Skeletal muscle satellite cell (primary cell): ENCODE data around the gene TRNAU1AP.
"Not testable (repeated sequence)": the region's sequence is repeated elsewhere in the genome, so short reads cannot be mapped to it uniquely, and the experiment has no call there.

ENCODE experiments used
- H3K27me3 ChIP-seq: 2 replicates; pipeline ENCODE4 v1.7.0; 2013; ENCODE audit warnings: low read length; ENCODE audit not compliant: control insufficient read depth, insufficient read depth
- H3K36me3 ChIP-seq: 2 replicates; pipeline ENCODE4 v1.7.0; 2013; ENCODE audit warnings: mild to moderate bottlenecking, control low read depth, low read length; ENCODE audit not compliant: insufficient read depth
- H3K4me1 ChIP-seq: 2 replicates; pipeline ENCODE4 v1.7.0; 2013; ENCODE audit warnings: low read length; ENCODE audit not compliant: control insufficient read depth, insufficient read depth
- H3K4me2 ChIP-seq: 2 replicates; pipeline ENCODE4 v1.7.0; 2013; ENCODE audit warnings: mild to moderate bottlenecking, low read length
- H3K4me3 ChIP-seq: 2 replicates; pipeline ENCODE4 v1.7.0; 2013; ENCODE audit warnings: low read length
- H3K9ac ChIP-seq: 2 replicates; pipeline ENCODE4 v1.7.0; 2013; ENCODE audit warnings: mild to moderate bottlenecking, low read depth, low read length, moderate library complexity
- H3K9me3 ChIP-seq: replicated peaks from 2 replicates; pipeline ENCODE4 v1.7.0; 2013; ENCODE audit warnings: mild to moderate bottlenecking, control low read depth, low read length

TRNAU1AP gene

DNA sequence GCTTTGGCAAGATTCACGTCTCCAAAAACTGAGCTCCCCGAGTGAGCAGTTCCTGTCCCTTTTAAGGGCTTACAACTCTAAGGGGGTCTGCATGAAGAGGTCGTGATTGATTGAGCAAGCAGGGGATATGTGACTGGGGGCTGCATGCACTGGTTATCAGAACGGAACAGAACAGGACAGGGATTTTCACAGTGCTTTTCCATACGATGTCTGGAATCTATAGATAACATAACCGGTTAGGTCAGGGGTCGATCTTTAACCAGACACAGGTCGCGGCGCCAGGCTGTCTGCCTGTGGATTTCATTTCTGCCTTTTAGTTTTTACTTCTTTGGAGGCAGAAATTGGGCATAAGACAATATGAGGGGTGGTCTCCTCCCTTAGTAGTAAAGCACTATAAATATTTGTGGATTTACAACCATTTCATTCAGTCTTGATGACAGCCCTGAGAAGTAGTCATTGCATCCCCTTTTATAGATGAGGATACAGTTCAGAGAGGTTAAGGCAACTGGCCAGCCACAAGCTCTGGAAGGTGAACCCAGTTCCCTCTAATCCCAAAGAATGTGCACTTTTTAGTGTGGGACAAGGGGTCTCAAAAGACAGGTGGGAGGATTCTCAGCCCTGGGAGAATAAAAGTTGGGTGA lies 27.8 kb upstream of the TRNAU1AP start:
- not testable (repeated sequence) for H3K9me3 ChIP-seq, H3K36me3 ChIP-seq, H3K4me1 ChIP-seq

DNA sequence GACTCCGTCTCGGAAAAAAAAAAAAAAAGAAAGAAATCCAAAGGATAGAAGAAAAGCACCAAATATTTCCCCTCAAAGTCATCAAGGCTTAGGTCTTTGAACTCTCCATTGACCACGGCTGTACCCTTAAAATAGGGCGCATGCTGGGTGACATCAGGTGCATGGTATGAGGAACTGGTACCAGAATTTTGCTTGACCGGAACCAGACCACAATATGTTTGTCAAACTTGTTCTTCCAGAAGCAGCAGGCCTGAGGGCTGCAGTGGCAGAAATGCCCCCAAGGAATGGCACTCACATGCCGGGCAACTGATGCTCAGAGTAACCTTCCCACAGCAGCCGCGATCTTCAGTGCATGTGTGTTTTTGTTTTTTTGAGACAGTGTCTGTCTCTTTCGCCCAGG lies 26.0 kb upstream of the TRNAU1AP start:
- Histone ChIP-seq H3K27me3 (no peaks in the 10 kb centered on the region), H3K9me3 (no peaks in the 10 kb centered on the region), H3K4me2 (no peak overlapping the region), H3K4me1 (no peaks in the 10 kb centered on the region), H3K9ac (no peak overlapping the region), H3K4me3 (no peak overlapping the region), H3K36me3 (peaks cover 17% of the 10 kb centered on the region)

More for the DNA sequence above, 27.8 kb upstream of the TRNAU1AP start:
- not testable (repeated sequence) for H3K9ac ChIP-seq, H3K4me2 ChIP-seq, H3K27me3 ChIP-seq, H3K4me3 ChIP-seq

DNA sequence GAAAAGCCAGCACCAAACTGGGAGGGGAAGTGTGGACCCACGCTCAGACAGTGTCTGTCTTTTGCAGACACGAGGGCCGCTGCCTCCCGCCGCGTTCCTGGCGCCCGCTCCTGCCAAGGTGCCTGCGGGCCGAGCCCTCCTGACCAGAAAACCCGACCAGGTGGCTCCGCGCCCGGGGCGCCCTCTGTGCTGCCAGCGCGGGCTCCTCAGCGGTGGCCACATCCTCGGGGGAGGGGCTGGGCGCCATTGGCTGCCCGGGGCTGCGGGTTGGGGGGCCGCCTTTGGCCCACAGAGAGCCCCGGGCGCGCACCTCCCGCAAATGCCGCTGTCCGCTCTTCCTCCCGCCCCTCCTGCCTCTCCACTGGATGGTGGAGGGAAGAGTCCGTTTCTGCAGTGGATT lies 22.4 kb upstream of the TRNAU1AP start:
- no peak overlapping the region for H3K4me3 ChIP-seq
- no peaks in the 10 kb centered on the region for H3K4me1 ChIP-seq
- H3K36me3 ChIP-seq, result peaks cover 34% of the 10 kb centered on the region

DNA sequence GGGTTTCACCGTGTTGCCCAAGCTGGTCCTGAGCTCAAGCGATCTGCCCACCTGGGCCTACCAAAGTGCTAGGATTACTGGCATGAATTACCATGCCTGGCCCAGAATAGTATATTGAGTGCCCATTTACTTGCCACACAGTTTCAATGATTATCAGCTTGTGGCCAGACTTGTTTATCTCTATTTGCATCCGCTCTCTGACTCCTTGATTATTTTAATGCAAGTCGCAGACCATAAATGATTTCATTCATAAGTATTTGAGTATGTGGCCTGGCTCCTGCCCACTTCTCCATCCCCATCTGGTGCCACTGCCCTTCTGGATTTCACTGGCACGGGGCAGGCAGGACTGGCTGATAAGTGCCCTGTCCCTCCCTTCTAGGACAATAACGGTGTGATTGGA lies 18.2 kb upstream of the TRNAU1AP start:
- Histone ChIP-seq H3K4me2 (no peak overlapping the region), H3K4me1 (no peaks in the 10 kb centered on the region), H3K9me3 (no peaks in the 10 kb centered on the region), H3K9ac (no peak overlapping the region), H3K27me3 (no peaks in the 10 kb centered on the region), H3K4me3 (no peak overlapping the region), H3K36me3 (peaks cover 61% of the 10 kb centered on the region)

More for the DNA sequence above, 22.4 kb upstream of the TRNAU1AP start:
- no peaks in the 10 kb centered on the region for H3K9me3 ChIP-seq
- H3K4me2 ChIP-seq, result no peak overlapping the region
- H3K27me3 ChIP-seq, result no peaks in the 10 kb centered on the region
- H3K9ac ChIP-seq, result no peak overlapping the region

DNA sequence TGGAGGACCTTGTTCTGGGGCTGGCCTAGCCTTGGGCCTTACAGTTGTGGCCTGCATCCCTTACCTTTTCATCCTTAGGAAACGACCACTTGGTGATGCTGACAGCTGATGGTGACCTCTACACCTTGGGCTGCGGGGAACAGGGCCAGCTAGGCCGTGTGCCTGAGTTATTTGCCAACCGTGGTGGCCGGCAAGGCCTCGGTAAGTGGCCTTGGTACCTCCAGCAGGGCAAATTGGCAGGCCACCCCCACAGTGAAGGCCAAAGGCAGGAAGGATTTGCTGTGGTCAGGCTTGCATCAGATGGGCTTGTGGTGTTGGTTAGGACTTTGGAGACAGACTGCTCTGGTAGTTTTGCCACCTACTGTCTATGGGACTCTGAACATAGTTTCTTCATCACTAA lies 17.7 kb upstream of the TRNAU1AP start:
- Histone ChIP-seq H3K27me3 (no peaks in the 10 kb centered on the region), H3K9me3 (no peaks in the 10 kb centered on the region), H3K4me3 (no peak overlapping the region), H3K9ac (no peak overlapping the region), H3K4me1 (no peaks in the 10 kb centered on the region), H3K36me3 (peaks cover 56% of the 10 kb centered on the region), H3K4me2 (no peak overlapping the region)

DNA sequence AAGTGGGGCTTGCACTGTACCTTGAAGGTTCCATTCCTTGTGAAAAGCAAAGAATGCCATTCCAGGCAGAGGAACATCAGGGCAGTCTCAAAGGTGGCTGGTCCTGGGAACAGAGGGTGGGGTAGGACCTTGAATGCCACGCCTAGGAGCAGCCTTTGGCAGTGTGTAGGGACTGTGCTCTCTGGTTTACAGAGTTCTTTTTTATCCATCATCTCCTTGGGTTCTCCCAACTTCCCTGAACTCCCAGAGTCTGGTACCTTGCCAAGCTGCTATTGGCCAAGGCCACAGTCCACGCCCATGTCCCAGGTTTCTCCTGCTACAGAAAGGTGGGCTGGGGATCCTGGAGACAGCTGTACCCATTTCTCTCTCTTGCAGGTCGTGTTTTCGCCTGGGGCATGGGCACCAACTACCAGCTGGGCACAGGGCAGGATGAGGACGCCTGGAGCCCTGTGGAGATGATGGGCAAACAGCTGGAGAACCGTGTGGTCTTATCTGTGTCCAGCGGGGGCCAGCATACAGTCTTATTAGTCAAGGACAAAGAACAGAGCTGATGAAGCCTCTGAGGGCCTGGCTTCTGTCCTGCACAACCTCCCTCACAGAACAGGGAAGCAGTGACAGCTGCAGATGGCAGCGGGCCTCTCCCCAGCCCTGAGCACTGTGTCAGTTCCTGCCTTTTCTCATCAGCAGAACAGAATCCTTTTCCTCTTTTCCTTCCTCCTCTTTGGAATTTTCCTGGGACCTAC lies 15.3 kb upstream of the TRNAU1AP start:
- no peaks in the 10 kb centered on the region for H3K27me3 ChIP-seq
- H3K4me1 ChIP-seq, result no peaks in the 10 kb centered on the region
- H3K4me2 ChIP-seq, result no peak overlapping the region
- no peak overlapping the region for H3K9ac ChIP-seq
- H3K36me3 ChIP-seq, result peaks cover 40% of the 10 kb centered on the region
- no peaks in the 10 kb centered on the region for H3K9me3 ChIP-seq
- H3K4me3 ChIP-seq, result no peak overlapping the region

DNA sequence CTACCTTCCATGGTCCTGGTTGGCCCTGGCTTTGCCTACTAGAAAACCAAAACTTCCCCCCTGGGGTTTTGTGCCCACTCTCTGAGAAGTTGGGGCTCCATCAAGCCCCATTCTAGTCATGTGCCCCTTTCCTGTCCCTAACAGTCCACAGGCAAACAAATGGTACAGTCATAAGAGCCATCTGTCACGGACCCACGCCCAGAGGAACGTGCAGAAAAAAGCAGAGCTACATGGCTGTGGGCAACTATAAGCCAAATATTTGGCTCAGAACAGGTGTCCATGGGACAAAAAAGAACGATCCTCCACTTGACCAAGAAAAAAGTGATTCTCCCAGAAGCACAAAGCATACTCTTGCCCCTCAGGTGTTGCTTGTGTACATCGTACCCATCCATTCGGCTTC lies 14.6 kb upstream of the TRNAU1AP start:
- H3K27me3 ChIP-seq, result no peaks in the 10 kb centered on the region
- H3K4me2 ChIP-seq, result no peak overlapping the region
- no peak overlapping the region for H3K4me3 ChIP-seq
- no peak overlapping the region for H3K9ac ChIP-seq
- no peaks in the 10 kb centered on the region for H3K9me3 ChIP-seq
- peaks cover 40% of the 10 kb centered on the region for H3K36me3 ChIP-seq
- no peaks in the 10 kb centered on the region for H3K4me1 ChIP-seq

DNA sequence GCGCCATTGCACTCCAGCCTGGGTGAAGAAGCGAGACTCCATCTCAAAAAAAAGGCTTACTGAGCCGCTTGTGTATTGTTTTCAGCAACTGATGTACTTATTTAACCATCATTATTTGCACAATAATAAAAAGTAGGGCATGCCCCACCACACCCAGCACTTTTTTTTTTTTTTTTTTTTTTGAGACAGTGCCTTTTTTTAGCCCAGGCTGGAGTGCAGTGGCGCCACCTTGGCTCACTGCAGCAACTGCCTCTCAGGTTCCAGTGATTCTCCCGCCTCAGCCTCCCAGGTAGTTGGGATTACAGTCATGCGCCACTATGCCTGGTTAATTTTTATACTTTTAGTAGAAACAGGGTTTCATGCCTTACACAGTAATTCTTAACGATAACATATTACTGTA lies 12.2 kb upstream of the TRNAU1AP start:
- Histone ChIP-seq H3K27me3 (no peaks in the 10 kb centered on the region), H3K4me2 (no peak overlapping the region), H3K9ac (no peak overlapping the region), H3K4me3 (no peak overlapping the region), H3K4me1 (no peaks in the 10 kb centered on the region), H3K9me3 (no peaks in the 10 kb centered on the region), H3K36me3 (peaks cover 29% of the 10 kb centered on the region)

DNA sequence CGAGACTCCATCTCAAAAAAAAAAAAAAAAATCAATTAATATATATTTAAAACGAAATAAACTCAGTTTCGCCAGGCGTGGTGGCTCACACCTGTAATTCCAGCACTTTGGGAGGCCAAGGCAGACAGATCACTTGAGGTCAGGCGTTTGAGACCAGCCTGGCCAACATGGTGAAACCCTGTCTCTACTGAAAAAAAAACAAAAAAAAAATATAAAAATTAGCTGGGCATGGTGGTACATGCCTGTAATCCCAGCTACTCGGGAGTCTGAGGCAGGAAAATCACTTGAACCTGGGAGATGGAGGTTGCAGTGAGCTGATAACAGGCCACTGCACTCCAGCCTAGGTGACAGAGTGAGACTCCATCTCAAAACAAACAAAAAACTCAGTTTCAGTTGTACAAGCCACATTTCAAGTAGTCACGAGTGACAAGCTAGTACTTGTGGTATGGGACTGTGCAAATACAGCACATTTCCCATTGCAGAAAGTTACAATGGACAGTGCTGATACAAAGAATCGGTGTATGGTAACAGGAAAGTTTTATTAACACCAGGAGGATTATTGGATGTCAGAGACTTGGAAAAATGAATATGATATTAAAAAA lies 11.4 kb upstream of the TRNAU1AP start:
- H3K4me2 ChIP-seq, H3K4me3 ChIP-seq, H3K9ac ChIP-seq, H3K27me3 ChIP-seq, H3K4me1 ChIP-seq, H3K9me3 ChIP-seq: not testable (repeated sequence)
- peaks cover 20% of the 10 kb centered on the region for H3K36me3 ChIP-seq

DNA sequence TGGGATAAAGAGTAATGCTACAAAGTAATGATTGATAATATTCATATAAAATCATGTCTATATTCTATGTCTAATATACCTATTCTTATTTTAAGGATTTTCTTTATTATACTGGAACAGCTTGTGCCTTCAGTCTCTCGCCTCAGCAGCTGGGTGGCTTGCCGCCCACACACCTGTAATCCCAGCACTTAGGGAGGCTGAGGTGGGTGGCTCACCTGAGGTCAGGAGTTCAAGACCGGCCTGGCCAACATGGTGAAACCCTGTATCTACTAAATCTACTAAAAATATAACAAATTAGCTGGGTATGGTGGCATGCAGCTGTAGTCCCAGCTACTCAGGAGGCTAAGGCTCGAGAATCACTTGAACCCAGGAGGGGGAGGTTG lies 7.6 kb upstream of the TRNAU1AP start:
- Histone ChIP-seq H3K36me3 (no peaks in the 10 kb centered on the region), H3K4me3 (no peak overlapping the region), H3K4me1 (no peaks in the 10 kb centered on the region), H3K9me3 (no peaks in the 10 kb centered on the region), H3K4me2 (no peak overlapping the region), H3K9ac (no peak overlapping the region), H3K27me3 (no peaks in the 10 kb centered on the region)

DNA sequence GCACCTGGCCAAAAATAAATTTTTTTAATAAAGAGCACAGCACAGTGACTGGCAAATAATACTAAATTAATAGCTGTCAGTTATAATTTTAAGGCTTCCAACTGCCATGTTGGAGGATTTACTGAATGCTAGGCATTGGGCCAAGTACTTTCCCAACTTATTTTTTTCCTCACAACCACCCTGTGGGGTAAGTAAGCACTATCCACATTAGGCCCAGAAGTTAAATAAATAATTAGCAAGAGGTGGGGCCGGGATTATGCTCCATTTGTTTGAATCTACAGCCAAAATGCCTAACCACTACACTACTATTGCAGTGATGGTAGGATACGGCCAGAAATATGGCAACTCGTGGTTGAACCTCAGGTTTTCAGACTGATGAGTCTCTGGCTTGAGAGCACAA lies 4.6 kb upstream of the TRNAU1AP start:
- Histone ChIP-seq H3K36me3 (no peaks in the 10 kb centered on the region), H3K9me3 (no peaks in the 10 kb centered on the region), H3K4me3 (no peak overlapping the region), H3K27me3 (no peaks in the 10 kb centered on the region), H3K9ac (no peak overlapping the region), H3K4me1 (peaks cover 4% of the 10 kb centered on the region), H3K4me2 (no peak overlapping the region)

DNA sequence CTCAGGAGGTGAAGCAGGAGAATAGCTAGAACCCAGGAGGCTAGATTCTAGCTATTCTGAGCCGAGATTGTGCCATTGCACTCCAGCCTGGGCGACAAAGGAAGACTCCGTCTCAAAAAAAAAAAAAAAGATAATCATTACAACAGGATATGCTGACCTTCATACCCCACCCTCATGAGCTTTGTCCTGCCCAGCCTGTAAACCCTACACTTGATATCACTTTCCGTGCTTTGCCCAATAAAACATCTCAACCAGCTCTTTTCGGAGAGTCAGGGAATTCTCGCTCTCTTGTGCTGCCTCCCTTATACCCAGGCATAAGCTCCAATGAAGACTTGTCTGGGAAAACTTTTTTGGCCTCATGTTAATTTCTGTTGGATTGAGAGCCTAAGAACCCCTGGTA lies 1.5 kb upstream of the TRNAU1AP start:
- Histone ChIP-seq H3K9ac (no peak overlapping the region), H3K4me2 (no peak overlapping the region), H3K4me3 (no peak overlapping the region), H3K4me1 (peaks cover 11% of the 10 kb centered on the region), H3K9me3 (no peaks in the 10 kb centered on the region), H3K36me3 (peaks cover 3% of the 10 kb centered on the region), H3K27me3 (no peaks in the 10 kb centered on the region)
